Measurements from ENCODE around the gene BLNK.

DNA sequence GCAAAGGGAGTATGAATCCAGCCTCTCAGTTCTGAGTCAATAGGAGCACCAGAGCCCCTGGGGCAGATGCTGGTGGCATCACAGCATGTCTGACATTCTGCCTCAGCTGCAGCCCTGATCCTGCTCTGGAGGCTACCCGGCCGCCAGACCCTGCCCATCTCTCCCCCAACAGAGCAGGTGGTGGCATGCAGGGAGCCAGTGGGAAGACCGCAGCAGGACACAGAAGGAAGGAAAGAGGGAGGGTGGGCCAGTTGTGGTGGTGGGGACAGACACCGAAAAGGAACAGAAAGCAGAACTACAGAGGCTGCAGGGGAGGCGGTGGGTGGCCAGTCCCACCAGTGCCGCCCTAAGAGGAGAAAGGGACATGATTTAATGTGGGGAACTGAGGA is 35.3 kb downstream of the BLNK start:
- TF ChIP-seq, protein P1, sequence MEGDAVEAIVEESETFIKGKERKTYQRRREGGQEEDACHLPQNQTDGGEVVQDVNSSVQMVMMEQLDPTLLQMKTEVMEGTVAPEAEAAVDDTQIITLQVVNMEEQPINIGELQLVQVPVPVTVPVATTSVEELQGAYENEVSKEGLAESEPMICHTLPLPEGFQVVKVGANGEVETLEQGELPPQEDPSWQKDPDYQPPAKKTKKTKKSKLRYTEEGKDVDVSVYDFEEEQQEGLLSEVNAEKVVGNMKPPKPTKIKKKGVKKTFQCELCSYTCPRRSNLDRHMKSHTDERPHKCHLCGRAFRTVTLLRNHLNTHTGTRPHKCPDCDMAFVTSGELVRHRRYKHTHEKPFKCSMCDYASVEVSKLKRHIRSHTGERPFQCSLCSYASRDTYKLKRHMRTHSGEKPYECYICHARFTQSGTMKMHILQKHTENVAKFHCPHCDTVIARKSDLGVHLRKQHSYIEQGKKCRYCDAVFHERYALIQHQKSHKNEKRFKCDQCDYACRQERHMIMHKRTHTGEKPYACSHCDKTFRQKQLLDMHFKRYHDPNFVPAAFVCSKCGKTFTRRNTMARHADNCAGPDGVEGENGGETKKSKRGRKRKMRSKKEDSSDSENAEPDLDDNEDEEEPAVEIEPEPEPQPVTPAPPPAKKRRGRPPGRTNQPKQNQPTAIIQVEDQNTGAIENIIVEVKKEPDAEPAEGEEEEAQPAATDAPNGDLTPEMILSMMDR (IDR thresholded peaks at IDR 0.05) = no peak
- TF ChIP-seq EZH2 (IDR thresholded peaks at IDR 0.05; ENCODE audit: borderline replicate concordance, insufficient read depth, low read depth, low read length, poor library complexity, severe bottlenecking) = no peak

Measured in B cell (primary cell).